K562 treated with DMSO at 1 percent for 48 hours (cell line): ENCODE measurements around the gene RSPH3. TPM values are rescaled to one million over a fixed set of nuclear protein-coding genes. Genes with fewer than 3 reads are reported as not detected.

Experiments used
- total RNA-seq: library from RNA; unstranded; fragments of 300-600 nt; gene quantifications from 2 replicates; pipeline ENCODE4 v1.2.3, GENCODE V29; 2022; ENCODE audit warnings: low replicate concordance; ENCODE audit errors: extremely low read depth

Gene RSPH3
- not detected in 2 replicates for total RNA-seq

GRCh38 chr6:158999666-159000403 lies at the start of gene RSPH3:
RSPH3 (minus strand) TSS chr6:159000202; CDS start chr6:158999550, 652 bp downstream.

GRCh38 chr6:159044899-159045727 lies 45.1 kb upstream of the RSPH3 start, which contains the start of gene TAGAP:
TAGAP (minus strand) TSS chr6:159044991; CDS start chr6:159044146, 845 bp downstream.

Other genes starting within 250 kb of the RSPH3 start
- gene EZR, start 180.8 kb downstream of the RSPH3 start, total RNA-seq = not detected in 2 replicates
- not detected in 2 replicates for gene TAGAP, start 44.8 kb upstream of the RSPH3 start, total RNA-seq
- not detected in 2 replicates for gene FNDC1, start 169.2 kb upstream of the RSPH3 start, total RNA-seq